Suppressor macrophage treated with lipopolysaccharide for 4 hours (primary cell): Measurements from ENCODE around the gene RHOA.
"Not testable (repeated sequence)": the region's sequence is repeated elsewhere in the genome, so short reads cannot be mapped to it uniquely, and the experiment has no call there.

Experiments used
- DNase-seq: peaks from one replicate; pipeline ENCODE4 v3.0.0-alpha.2; 2020

The RHOA gene

DNA sequence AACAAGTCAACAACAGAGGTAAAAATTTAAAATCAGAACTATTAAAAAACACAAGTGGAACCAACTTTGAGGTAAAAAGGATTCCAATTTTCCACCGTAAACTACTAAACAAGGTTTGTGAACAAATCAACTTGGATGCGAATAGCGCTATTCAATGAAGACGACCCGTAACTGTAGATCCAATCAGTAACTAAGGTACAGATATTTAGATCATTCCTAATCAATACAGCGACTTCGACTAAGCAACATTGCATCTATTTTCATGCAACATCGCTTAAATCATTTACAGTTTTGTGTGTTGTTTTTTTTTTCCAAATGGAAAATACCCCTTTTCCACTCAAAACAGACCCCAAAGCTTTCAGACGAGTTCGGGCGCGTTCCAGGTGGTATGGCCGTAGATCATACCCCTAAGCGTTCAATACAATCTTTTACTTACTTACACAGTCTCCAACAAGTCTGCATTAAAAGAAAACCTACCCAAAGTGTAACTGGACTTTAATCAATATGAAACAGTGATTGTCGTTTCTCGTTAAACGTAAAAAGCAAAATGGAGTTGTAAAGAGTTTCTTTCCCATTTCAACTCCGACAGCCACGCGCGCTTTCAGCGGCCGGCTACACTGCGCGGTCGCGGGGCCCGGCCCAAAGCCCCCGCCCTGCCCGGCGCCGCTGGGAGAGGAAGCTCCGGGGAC, 786 bp downstream of the RHOA start:
- DNase-seq: no peak

DNA sequence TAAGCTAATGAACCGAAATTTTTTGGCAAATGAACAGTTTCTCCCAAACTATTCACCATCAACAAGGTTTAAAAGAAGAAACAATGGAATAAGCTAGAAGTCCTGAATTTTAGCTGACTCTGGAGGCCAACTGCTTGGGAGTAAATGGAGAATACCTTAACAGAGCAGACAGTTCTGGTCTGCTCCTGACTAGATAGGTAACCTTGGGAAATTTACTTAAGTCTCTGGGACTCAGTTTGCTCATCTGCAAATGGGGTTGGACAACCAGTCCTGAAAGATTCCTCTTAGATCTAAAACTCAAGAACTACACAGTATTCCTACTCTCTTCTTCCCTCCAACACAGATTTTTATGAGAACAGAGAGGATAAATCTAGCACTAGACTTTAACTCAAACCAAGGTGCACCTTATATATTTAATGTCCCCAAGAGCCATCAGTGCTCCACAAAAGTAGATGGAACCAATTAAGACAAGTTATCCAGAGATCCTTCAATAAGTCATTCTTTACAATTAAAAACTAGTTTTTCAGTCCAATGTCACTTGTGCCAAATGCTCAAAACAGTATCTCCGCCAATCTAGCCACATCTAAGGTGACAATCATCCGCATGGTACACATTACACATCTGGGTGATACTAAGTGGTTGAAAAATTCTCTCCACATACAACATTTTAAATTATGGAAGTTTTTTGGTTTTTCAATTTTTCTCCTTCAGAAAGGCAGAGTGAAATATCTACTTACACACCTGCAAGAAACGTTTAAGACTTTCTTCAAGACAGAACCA, 1.5 kb downstream of the RHOA start:
- DNase-seq: no peak

GRCh38 chr3:49406571-49407565, 4.9 kb downstream of the RHOA start:
- no peak for DNase-seq

DNA sequence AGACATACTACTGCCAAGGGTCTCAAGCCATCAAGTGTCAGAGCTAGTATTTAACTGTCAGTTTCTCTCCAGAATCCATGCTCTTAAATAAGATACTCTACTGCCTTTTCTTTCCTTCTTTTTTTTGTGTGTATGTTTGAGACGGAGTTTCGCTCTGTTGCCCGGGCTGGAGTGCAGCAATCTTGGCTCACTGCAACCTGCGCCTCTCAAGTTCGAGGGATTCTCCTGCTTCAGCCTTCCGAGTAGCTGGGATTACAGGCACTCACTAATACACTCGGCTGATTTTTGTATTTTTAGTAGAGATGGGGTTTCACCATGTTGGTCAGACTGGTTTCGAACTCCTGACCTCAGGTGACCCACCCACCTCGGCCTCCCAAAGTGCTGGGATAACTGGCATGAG, 6.2 kb downstream of the RHOA start:
- not testable (repeated sequence) for DNase-seq

DNA sequence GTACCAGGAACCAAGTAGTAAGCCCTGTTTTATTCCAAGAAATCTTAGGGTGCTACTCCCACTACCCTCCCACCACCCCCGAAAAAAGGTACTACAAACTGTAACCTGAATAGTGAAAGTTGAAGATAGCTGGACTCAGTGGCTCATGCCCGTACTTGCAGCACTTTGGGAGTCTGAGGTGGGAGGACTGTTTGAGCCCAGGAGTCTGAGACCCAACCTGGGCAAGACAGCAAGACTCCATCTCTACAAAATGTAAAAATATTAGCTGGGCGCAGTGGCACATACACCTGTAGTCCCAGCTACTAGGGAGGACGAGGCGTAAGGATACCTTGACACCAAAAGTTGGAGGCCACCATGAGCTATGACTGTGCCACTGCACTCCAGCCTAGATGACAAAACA, 7.9 kb downstream of the RHOA start:
- no peak for DNase-seq

- no peak for DNase-seq
These were observed 10.0 kb downstream of the RHOA start for GRCh38 chr3:49401766-49402165.

DNA sequence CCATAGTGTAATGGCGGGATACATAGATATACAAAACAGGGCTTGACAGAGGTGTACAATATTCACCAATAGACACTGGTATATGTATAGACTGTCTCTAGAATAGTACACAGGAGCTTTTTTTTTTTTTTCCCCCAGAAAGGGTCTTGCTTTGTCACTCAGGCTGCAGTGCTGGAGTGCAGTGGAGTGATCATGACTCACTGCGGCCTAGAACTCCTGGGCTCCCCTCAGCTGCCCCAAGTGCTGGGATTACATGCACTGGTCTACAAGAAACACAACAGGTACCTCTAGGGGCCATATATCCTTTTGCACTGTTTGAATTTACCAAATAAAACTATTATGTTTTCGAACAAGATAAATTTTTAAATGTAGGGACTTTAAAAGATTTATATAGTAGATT, 12.3 kb downstream of the RHOA start:
- no peak for DNase-seq

GRCh38 chr3:49397470-49397869, 14.3 kb downstream of the RHOA start:
- DNase-seq: no peak

DNA sequence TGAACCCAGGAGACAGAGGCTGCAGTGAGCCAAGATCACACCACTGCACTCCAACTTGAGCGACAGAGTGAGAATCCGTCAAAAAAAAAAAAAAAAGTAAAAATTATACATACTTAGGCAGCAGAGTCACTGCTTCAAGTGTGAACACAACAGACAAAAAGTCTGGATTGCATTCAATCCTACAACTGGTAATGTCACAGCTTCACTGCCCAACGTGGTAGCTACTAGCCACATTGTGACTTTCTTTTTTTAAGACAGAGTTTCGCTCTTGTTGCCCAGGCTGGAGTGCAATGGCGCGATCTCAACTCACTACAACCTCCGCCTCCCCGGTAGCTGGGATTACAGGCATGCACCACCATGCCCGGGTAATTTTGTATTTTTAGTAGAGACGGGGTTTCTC, 20.5 kb downstream of the RHOA start:
- DNase-seq: not testable (repeated sequence)

- DNase-seq: no peak
These were observed 22.5 kb downstream of the RHOA start for GRCh38 chr3:49389297-49389696.

- DNase-seq: peak; percentile 51
These were observed 23.4 kb downstream of the RHOA start for GRCh38 chr3:49388289-49388820.

DNA sequence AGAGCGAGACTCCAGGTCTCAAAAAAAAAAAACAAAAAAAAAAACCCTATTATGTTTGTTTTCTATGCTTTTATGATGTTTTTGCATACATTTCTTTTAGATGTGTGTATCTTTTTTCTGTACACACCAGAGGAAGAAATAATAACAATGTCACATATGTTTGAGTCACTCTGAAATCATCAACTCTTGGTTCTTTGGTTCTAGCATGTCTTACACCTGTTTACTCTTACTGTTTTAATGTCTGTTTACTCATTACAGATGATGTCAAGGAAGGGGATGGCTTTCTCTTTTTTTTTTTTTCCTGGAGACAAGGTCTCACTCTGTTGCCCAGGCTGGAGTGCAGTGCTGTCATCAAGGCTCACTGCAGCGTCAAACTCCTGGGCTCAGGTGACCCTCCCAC, 24.1 kb downstream of the RHOA start:
- no peak for DNase-seq

- DNase-seq: peak; percentile 75
These were observed 25.6 kb downstream of the RHOA start for GRCh38 chr3:49386056-49386756.

GRCh38 chr3:49385617-49386016, 26.2 kb downstream of the RHOA start:
- DNase-seq: no peak

DNA sequence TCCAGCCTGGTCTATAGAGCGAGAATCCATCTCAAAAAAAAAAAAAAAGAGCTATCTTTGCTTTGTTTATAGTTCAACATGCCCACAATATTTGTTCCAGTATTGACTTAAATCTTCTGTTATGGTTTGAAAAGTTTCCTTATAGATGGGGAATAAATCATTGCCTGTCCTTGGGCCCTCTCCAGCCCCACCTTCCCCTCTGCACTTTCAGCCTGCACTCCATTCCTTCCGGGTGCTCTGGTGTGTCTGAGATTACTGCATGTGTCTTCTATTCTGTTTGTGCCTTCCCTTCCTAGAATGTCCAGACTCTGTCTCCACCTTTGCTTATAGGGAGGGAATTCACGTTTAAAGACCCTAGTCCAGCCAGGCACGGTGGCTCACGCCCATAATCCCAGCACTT, 28.4 kb downstream of the RHOA start:
- no peak for DNase-seq

DNA sequence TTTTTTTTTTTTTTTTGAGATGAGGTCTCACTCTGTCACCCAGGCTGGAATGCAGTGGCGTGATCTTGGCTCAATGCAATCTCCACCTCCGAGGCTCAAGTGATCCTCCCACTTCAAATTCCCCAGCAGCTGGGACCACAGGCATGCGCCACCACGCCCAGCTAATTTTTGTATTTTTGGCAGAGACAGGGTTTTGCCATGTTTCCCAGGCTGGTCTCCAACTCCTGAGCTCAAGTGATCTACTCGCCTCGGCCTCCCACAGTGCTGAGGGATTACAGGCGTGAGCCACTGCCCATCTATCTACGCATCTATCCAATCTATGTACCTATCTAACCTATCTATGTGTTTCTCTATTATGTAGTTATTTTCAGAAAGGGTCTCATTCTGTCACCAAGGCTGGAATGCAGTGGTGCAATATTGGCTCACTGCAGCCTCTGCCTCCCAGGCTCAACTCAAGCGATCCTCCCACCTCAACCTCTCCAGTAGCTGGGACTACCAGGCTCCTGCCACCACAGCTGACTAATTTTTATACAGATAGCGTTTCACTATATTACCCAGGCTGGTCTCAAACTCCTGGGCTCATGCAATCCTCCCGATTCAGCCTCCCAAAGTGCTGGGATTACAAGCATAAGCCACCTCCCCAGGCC, 33.4 kb downstream of the RHOA start:
- no peak for DNase-seq

- peak; percentile 30 for DNase-seq
These were observed 34.3 kb downstream of the RHOA start for GRCh38 chr3:49377483-49377882.

GRCh38 chr3:49371946-49372345, 39.8 kb downstream of the RHOA start:
- no peak for DNase-seq

DNA sequence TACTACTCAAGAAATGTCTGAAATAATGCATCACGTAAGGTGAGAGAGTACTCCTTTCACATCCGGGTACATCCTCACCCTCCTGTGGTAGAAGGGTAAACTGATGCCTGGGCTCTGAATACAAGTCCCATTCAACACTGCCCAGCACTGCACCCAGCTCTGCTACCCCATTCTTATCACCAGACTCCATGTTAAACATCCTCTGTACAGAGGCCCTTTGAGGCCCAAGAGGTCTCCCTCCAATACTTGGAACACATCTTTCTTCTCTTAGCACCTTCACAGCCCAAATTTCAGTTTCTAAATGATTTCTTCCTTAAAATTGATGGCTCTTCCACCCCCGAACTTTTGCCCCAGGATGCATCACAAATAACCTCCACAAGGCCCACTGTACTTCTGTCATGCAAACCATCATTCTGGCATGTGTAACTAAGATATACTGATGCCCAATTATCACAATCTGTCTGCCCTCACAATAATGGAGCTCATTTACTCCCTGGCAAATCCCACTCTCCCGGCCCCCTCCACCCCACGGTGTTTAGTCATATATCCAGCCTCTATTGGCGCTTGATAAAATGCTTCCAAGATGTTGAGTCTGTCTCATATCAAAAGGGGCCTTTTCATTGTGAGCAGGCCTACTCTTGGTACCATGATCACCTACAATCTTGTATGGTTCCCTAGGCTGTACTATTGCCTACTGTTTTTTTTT, 41.0 kb downstream of the RHOA start:
- DNase-seq: no peak

DNA sequence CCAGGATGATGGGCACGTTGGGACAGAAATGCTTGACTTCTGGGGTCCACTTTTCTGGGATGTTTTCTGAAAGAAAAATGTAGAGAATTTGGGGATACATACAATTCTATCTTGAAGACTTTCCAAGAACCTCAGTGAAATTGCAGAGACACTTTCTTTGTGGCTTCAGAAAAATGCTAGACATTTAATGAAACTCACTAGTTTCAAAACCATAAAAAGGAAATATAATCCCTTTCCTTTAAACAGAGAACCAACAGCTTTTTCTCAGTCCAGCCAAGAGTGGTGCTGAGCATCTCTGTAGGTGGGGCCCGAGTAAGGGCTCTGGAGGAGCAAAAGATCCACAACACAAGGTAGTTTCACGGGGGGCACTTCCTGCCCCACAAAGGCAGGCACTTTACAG, 49.2 kb downstream of the RHOA start:
- no peak for DNase-seq

- DNase-seq: no peak
These were observed 52.2 kb downstream of the RHOA start for GRCh38 chr3:49359623-49360022.
